Measurements from ENCODE around the gene DUSP6.

DUSP6 gene, protein sequence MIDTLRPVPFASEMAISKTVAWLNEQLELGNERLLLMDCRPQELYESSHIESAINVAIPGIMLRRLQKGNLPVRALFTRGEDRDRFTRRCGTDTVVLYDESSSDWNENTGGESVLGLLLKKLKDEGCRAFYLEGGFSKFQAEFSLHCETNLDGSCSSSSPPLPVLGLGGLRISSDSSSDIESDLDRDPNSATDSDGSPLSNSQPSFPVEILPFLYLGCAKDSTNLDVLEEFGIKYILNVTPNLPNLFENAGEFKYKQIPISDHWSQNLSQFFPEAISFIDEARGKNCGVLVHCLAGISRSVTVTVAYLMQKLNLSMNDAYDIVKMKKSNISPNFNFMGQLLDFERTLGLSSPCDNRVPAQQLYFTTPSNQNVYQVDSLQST

DNA sequence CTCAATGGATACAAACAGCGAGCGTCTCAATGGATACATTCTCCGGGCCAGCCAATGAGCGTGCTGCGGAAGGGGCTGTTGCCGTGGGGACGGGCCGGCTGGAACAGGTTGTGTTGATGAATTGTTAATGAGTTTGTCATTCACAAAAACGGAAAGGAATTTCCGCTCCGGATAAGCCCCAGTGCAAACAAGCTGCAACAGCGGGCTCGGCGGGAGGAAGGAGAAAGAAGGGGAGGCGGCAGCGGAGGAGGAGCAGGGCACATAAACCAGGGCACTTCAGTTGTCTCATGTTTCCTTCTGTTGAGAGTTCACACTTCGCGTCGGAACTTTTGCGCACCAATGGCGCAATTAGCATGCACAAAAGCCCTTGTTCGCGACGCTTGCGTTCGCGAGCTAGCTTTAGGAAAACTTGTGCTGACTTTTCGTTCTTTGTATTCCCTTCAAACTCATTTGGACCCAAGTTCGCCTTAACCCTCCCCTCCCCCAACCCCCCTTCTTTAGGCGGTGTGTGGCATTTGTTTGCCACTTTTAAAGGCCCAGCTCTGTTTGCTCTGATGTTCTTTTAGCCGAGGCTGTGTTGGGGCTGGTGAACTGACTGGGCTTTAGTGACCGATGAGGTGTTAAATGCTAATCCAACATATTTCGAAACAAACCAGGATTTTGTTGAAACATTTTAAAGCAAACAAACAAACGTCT lies at the start of gene DUSP6:
DUSP6 (minus strand) TSS at position 10 of the 696 bp plus-strand sequence. CDS start 462 bp downstream, outside the sequence.
- peak; percentile 93 for DNase-seq (ENCODE audit: low read depth)
- peak within 1 kb of the TSS; percentile 68 for H3K4me3 ChIP-seq (ENCODE audit: low read depth, low read length)
- TF ChIP-seq, protein P1, sequence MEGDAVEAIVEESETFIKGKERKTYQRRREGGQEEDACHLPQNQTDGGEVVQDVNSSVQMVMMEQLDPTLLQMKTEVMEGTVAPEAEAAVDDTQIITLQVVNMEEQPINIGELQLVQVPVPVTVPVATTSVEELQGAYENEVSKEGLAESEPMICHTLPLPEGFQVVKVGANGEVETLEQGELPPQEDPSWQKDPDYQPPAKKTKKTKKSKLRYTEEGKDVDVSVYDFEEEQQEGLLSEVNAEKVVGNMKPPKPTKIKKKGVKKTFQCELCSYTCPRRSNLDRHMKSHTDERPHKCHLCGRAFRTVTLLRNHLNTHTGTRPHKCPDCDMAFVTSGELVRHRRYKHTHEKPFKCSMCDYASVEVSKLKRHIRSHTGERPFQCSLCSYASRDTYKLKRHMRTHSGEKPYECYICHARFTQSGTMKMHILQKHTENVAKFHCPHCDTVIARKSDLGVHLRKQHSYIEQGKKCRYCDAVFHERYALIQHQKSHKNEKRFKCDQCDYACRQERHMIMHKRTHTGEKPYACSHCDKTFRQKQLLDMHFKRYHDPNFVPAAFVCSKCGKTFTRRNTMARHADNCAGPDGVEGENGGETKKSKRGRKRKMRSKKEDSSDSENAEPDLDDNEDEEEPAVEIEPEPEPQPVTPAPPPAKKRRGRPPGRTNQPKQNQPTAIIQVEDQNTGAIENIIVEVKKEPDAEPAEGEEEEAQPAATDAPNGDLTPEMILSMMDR (IDR thresholded peaks at IDR 0.05; ENCODE audit: low read depth, low read length, missing control alignments): no peak
- in situ Hi-C loops (cut with HindIII; ENCODE audit: low sequenced_read_pairs): no loop called here

DNA sequence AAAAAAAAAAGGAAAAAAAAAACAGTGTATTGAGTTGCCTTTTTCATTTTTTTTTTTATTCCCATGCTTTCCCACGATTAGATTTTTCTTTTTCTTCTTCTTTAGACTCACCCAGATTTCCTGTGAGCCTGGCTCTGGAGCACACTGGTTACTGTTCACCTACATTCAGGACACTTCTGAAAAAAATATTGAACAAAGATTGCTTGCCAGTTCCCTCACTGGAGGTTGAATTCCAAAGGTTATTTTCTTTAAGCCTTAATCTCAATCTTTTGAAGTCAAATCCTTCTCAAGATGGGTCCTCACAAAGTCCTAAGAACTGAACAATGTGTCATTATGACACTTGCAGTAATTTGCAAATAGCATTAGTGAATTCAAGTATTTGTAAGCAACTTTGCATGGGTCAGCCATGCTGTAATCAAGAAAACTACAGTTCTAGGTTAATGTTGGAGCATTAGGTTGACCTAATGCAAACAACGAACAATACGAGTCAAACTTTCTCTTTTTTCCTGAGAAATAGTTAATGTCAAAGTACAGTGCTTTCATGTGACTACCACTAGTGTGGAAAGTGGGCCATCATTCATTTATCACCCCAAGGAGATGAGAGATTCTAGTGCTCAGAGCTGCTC lies 49.2 kb upstream of the DUSP6 start:
- in situ Hi-C loops (cut with HindIII; ENCODE audit: low sequenced_read_pairs): no loop called here
- no peak overlapping the region for H3K4me3 ChIP-seq (ENCODE audit: low read depth, low read length)
- no peak for DNase-seq (ENCODE audit: low read depth)
- TF ChIP-seq, protein P1 (IDR thresholded peaks at IDR 0.05; ENCODE audit: low read depth, low read length, missing control alignments): no peak

DNA sequence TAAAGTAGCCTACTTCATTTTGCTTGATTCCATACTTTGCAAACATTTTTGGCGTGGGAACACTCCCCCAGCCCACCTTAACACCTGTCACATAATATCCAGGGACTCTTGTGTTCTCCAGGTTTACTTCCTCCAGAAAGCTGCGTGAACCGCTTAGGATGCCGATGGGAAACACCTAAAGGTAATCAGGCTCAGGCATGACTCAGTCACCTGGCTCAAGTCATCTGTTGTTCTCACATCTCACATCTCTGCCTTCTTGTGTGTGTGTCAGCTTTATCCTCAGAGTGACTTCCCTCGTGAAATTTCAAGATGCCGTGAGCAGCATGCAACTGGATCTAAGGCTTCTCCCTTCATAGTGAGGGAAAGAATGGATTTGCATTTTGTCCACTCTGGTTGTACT lies 48.1 kb upstream of the DUSP6 start:
- TF ChIP-seq, protein P1 (IDR thresholded peaks at IDR 0.05; ENCODE audit: low read depth, low read length, missing control alignments): no peak
- in situ Hi-C loops (cut with HindIII; ENCODE audit: low sequenced_read_pairs): no loop called here
- no peak overlapping the region for H3K4me3 ChIP-seq (ENCODE audit: low read depth, low read length)
- no peak for DNase-seq (ENCODE audit: low read depth)

DNA sequence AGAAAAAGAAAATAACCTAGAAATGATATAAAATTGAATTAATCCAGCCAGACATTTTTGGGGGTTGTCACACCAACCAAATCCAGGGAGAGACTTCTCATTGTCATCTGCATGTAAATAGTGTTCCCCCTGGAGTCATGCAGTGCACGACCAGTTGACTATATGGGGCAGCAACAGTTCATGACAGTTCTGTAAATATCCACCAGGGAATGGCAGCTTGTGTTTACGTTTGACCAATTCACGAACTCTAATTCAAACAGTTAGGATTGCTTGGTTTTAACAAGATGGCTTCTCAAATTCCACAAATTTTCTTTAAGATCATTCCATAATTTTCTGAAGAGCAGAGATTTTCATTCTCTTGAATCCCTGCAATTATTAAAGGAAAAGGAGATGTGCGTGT lies 43.4 kb upstream of the DUSP6 start:
- TF ChIP-seq, protein P1 (IDR thresholded peaks at IDR 0.05; ENCODE audit: low read depth, low read length, missing control alignments): no peak
- in situ Hi-C loops (cut with HindIII; ENCODE audit: low sequenced_read_pairs): no loop called here
- no peak overlapping the region for H3K4me3 ChIP-seq (ENCODE audit: low read depth, low read length)
- no peak for DNase-seq (ENCODE audit: low read depth)

DNA sequence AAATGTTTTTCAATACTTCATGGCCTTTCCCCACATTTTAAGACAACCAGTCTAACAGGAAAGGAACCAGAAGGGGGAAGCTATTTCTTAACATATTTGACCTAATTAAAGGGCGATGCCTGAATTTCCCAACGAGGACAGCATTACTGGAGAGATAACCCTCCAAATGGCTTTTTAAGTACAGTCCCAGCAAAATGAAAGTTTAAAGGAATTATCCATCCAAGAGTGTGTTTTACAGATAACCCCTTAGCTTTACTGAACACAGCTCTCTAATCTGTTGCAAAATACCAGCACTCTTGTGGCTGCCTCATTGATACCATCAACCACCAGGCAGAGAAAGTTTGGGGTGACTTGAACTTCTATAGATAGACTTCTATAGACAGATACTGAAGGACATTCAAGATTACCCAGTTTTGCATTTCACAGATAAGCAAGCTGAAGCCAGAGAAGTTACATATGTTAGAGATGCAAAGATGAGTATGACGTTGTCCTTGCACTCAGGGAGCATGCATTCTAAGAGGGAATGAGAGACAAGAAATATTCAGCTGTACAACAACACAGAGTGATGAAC lies 41.3 kb upstream of the DUSP6 start:
- in situ Hi-C loops (cut with HindIII; ENCODE audit: low sequenced_read_pairs): no loop called here
- H3K4me3 ChIP-seq (ENCODE audit: low read depth, low read length): no peak overlapping the region
- DNase-seq (ENCODE audit: low read depth): no peak
- TF ChIP-seq, protein P1 (IDR thresholded peaks at IDR 0.05; ENCODE audit: low read depth, low read length, missing control alignments): no peak

DNA sequence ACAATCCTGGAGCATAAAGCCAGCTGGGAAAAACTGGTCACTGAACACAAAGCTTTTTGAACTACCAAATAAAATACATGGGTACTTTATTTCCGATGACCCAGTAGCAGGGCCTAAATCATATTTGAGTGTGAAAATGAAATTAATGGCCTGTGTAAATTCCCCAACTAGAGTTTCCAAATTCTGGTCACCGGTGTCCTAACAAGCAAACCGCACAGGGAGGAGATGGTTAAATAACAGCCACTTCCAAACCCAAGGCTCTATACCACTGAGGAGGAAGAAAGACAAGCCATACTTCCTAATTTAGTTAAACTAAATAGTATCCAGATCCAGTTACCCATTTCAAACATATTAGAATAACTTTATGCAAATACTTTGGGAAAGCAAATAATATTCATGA lies 40.1 kb upstream of the DUSP6 start:
- in situ Hi-C loops (cut with HindIII; ENCODE audit: low sequenced_read_pairs): no loop called here
- no peak overlapping the region for H3K4me3 ChIP-seq (ENCODE audit: low read depth, low read length)

More for the DNA sequence above, 40.1 kb upstream of the DUSP6 start:
- DNase-seq (ENCODE audit: low read depth): no peak
- TF ChIP-seq, protein P1 (IDR thresholded peaks at IDR 0.05; ENCODE audit: low read depth, low read length, missing control alignments): no peak

Data from astrocyte of the cerebellum (primary cell).